Dermis microvascular lymphatic vessel endothelial cell (primary cell): ENCODE measurements around the gene BCAS3. TPM values are rescaled to one million over a fixed set of nuclear protein-coding genes. Genes with fewer than 3 reads are reported as not detected.

Experiments
- DNase-seq, 2 donors: peaks; one replicate each; pipeline versions ENCODE4 v3.0.0 to v3.0.0-alpha.2; 2010; ENCODE audit warnings: low read depth in 2 of 2
- total RNA-seq: library from RNA; depleted of rRNA; stranded (reverse); fragments of >200 nt; gene quantifications from 2 replicates; pipeline ENCODE4 v1.2.1, GENCODE V29; 2014

BCAS3 gene
- total RNA-seq, 1 donor from 2014 or later: 11.3 TPM

DNA sequence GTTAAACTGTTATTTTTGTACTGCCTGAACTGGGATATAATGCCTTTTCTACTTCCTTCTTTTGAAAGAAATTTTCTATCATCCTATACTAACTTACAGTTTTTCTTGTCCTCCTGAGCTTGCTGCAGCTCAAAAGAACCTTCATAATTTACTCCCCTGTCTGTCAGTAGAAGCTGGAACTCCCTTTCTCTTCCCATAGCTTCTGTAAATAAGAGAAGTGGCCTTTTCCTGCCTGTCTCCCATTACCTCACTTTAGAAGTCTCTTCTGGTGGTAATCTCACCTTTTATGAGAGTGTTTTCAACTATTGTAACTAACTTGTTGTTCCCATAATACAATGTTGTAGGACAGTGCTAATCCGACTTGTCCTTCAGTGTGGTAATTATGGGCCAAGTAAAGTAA lies 475.2 kb downstream of the BCAS3 start:
- DNase-seq: no peak

DNA sequence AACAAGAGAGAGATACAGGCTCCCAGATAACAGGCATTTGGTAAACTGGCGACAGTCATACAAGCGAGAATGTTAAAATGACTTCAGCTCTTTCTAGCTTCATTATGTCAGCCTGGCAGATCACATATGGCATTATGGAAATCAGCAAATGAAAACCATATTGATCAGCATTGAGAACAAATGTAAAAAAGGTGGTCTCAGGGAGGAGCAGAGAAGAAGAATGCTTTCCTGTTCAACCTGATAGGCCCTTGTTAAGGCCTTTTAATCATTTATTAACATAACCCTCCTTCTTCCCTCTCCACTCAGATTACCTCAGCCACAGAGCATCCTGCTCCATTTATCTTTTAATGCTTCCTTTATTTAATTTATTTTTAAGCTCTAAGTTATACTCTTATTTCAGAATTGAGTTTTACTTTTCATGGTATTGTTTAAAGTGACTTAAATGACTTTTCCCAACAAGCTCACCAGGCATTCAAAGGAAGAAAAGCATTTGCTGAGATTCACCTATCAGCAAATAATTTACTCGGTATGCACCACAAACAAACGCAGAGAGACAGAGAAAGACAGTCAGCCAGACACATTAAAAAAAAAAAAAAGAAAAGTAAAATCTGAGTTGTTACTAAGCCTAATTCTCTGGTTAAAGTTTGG lies 478.1 kb downstream of the BCAS3 start:
- no peak for DNase-seq

DNA sequence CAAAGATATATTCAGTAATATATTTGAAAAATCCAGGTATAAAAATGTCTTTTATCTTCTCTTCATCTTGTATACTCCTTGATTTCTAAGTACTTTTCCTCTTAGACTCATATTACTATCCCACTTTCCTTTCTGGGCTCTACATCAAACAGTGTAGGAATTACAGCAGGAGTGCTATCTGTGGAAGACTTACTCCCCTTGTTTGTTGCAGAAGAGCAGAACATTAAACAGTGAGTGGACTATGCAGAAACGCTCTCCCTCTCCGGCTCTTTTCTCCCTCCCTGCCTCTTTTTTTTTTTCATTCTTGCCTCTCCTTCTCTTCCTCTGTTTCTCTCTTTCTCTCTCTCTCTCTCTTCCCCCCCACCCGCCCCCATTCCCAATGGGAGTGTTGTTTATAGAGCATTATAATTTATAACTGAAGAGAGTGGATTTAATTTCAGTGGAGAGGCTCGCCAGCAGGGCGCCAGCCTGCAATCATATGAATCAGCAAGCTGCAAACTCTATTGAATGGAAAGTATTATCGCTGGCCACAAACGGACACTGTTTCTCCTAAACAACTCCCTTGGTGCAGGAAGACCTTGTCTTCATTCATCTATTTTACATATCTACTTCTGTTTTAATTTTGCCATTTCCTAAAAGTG lies 479.7 kb downstream of the BCAS3 start:
- DNase-seq: no peak

DNA sequence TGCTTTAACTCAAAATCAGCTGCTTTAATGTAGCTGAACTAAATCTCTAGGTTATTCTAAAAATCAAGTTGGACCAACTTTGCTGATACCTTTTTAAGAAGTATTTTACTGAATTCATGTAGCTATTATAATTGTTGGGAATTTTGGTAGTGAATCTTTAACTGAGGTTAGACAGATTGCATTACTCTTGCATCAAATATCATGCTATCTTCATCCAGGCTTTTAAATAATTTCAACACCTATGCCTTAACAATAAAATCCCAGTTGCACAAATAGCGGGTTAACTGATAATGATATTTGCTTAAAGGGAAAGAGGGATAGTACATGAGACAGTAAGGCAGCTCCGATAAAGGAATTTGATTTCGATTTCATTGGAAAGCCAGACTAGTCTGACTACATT lies 480.7 kb downstream of the BCAS3 start:
- DNase-seq: no peak

DNA sequence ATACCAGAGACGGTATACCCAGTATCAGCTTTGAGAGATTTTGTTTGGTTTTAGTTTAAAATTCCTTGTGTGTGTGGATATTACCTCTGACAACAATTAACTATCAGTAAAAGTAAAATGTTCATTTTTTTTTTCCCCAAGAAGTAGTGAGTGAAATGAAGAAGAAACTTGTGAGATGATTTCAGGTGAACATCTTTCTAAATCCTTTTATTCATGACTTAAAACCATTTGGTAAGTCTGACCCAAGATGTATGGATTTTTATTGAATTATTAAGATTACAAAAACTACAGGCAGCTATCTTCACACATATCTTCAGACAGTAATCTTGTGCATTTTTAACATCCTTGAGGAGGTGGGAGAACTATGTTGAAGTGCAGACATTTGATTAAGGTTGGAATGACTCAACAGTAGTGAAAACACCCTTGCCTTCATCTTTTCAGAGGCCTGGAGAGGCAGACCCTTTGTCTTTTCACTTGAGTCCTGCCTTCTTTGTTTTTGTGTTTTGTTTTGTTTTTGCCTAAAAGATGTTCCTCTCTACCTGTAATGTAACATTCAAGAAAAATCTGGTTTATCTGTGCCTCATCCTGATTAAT lies 481.7 kb downstream of the BCAS3 start:
- DNase-seq: no peak

DNA sequence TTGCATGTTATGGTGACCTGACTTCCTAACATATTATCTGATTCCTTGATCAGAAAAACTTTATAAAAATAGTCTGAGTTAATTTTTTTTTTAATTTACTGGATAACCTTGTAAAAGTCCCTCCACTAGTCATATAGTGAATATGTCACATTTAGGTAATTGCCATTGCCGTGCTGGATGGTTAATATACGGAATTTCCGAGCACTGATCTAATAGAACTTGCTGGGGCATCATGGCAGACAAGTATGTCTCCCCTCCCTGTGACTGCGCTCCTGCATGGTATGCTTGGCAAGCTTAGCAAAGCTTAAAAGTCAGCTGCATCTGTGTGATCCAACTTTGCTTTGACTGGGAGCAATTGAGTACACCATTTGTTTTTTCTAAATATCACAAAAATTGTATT lies 482.6 kb downstream of the BCAS3 start:
- no peak for DNase-seq

DNA sequence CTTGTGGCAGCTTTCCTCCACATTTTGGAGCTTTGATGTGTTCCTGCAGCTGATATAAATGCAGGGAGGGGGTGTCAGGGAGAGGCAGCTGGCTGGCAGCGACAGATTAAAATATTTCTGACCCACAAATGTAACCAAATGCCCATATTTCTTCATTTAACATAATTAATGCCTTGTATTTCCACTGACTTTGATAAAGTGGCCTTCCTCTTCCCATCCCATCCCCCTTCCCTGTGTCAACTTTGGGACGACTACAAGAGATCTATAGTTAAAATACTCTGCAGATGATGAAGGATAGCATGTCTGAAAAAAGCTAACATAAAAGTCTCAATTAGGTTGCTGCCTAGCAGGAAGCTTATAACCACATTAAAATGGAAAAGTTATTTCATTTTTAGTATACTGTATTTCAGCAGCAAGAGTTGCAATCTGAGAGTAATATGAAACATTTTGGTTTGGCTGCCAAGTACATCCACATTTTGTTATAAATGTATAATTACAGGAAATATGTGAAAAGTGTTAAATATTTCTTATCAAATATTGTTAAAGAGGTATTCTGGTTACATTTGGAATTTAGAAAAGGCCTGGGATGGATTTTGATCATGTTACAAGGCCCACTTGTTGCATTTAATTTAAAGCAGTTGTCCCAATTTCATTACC lies 483.3 kb downstream of the BCAS3 start:
- DNase-seq: no peak

DNA sequence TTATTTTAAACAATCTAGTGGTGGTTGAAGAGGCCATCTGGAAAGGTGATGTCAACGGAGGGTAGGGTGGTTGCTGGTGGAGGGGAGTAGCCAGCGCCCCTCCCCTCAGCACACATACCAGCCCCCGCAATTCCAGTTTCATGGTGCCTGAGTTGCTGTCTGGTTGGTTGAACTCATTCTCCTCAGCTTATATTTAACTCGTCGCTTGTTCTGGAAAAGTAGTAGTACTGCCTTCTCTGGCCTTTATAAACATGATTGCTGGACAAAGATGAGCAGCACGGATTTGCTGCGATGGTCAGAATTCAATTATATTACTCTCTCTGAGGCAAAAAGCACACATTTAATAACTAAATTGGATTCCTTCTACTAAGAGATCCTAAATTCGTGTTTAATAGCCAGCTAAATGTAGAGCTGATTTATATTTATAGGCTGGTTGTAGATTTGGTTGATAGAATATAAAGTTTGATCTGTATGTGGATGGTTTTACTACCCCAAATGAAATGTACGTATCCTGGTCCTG lies 484.0 kb downstream of the BCAS3 start:
- DNase-seq: no peak

DNA sequence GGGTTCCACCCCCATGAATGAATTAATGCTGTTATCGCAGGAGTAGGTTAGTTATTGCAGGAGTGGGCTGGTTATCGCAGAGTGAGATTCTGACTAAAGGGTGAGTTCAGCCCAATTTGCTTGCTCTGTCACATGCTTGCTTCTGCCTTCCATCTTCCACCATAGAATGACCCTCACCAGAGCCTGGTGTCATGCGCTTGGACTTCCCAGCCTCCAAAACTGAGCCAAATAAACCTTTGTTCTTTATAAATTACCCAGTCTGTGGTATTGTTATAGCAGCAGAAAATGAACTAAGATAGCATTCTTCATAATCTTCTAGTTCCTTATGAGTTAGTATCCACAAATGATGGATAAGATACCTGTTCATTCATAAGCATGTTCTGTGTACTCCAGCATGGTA lies 486.9 kb downstream of the BCAS3 start:
- no peak for DNase-seq

DNA sequence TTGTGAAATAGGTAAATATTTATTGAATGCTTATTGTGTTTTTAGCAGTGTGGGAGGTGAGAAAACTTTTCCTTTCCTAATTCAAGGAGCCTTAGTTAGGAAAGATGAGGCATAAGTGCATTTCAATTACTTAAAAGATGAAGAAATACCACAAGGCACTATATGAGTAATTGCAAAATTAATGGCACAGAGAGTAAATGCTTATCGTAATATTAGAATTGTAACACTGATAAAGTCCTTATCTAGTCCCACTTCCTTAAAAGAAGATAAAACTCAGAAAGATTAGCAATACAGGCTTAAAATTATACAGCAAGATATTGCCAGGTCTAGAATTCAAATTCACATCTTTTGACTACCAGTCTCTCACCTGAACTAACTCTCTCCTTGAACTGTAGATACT lies 489.4 kb downstream of the BCAS3 start:
- DNase-seq: no peak

DNA sequence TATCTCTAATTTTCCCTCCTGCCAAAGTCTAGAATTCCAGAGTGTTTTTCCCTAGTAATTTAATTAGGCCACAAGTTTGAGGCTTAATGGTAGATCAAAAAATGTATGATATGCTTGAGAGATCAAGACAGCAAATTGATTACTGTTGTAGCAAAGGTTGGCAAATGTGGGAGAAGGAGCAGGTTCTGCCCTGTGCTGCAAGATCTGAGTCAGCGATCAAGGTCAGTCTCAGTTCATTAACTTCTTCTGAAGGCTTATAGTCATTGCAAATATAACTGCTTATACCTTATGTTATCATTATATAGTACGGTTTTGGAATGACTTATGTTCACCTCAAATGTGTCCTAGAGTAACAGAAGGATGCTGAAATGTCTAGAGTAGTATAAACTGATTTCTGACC lies 490.9 kb downstream of the BCAS3 start:
- no peak for DNase-seq

DNA sequence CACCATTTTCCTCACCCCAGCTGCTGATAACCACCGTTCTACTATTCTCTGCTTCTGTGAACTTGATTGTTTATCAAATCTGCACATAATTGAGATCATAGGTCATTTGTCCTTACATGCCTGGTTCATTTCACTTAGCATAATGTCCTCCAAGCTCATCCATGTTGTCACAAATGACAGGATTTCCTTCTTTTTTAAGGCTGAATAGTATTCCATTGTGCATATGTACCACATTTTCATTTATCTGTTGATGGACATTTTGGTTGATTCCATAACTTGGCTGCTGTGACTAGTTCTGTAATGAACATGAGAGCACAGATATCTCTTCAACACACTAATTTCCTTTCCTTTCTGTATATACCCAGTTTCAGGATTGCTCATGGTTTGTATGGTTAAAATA lies 496.7 kb downstream of the BCAS3 start:
- no peak for DNase-seq

DNA sequence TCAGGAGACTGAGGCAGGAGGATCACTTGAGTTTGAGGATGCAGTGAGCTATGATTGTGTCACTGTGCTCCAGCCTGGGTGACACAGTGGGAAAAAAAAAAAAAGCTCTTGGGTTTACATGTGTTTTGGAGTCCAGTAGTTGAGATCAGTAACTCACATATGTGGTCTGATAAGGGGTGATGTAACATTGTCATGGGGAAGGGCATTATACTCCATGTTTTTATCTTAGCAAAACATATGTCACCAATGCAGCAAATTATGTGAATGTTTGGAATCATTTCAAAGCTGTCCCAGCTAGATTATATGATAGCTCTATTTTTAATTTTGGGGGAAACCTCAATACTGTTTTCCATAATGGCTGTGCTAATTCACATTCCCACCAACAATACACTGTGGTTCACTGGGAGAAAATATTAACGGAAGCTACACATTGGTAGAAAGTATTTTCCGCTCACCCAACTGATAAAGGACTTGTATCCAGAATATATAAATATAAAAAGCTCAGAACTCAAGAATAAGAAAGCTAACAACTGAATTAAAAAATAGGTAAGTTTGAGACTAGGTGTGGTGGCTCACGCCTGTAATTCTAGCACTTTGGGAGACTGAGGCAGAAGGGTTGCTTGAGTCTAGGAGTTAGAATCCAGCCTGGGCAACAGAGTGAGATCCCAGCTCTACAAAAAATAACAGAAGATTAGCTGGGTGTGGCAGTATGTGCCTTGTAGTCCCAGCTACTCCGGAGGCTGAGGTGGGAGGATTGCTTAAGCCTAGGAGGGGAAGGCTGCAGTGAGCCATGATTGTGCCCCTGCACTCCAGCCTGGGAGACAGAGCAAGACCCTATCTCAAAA lies 497.9 kb downstream of the BCAS3 start:
- no peak for DNase-seq

DNA sequence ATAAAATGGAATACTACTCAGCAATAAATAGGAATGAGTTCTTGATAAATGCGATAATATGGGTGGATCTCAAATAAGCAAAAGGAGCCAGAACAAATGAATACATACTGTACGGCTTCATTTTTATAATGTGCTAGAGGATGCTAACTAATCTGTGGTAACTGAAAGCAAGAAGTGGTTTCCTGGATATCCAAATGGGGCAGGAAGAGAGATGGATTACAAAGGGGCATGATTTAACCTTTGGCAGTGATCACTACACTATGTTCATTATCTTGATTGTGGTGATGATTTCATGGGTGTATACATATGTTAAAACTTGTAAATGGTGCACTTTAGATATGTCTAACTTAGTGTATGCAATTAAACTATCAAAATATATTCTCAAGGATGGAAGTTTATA lies 499.7 kb downstream of the BCAS3 start:
- no peak for DNase-seq

DNA sequence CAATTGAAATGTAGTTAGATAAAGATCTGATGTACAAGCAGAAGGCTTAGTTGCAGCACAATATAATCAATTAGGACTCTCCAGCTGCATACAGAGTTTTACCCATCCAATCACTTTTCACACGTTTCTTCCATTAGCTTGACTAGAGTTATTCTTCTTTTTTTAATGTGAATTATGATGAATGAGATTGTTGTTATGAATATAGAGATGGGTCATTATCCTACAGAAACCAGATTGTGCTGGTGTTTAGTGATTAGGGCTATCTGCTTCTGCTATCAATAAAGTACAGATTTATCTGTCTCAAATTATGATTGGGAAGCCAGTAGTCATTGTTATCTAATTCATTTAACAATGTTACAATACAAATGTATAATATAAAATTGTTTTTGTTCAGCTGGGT lies 500.6 kb downstream of the BCAS3 start:
- no peak for DNase-seq

DNA sequence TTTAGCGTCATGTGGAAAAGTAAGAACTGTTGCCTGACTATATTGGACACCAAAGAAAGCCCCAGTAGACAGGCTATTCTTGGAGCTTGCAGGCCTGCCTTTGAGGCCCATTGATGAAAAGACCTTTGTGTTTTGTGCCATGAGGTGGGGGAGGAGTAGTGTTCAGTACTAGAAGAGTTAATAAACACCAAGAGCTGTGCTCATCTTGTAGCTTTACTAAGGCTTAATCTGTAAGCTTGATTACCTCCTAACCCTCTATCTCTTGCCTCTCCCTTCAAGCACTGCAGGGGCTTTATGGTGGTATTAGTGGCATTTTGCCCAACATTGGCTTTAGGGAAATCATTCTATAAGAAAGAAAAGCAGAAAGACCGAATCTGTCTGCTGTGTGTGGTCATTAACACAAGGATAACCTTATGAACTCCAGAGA lies 501.7 kb downstream of the BCAS3 start:
- no peak for DNase-seq

DNA sequence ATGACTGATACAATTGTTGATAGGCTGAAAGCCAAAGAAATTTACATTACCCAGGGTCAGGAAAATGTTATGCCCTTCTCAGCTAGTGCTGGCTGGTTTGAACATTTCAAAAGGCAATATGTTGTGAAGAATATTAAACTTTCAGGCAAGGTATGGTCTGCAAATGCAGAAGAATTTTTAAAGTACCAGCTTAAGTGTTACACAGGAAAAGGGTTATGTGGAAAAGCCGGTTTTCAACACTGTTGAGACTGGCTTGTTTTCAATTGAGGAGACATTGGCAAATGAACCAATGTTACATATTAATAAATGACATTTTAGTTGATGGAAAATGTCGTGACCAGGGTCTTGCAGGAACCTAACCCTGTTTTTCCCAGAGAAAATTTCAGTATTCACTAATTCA lies 506.1 kb downstream of the BCAS3 start:
- no peak for DNase-seq

DNA sequence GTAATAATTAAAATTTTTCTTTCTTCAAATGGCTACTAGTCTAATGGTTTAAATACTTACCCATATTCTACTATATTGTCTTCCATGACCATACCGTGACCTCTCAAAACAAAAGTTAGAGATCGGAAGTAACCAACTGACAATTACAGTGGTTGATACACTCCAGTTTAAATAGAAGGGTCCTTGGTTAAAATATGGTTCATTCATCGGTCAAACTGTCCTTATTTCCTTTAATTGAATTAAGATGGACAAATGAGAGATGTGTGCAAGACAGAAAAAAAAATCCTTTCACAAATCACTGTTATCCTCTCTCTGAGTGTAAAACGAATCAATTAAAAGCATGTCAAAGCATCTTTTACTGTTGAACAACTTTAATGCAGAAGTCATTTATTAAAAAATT lies 507.7 kb downstream of the BCAS3 start:
- no peak for DNase-seq

DNA sequence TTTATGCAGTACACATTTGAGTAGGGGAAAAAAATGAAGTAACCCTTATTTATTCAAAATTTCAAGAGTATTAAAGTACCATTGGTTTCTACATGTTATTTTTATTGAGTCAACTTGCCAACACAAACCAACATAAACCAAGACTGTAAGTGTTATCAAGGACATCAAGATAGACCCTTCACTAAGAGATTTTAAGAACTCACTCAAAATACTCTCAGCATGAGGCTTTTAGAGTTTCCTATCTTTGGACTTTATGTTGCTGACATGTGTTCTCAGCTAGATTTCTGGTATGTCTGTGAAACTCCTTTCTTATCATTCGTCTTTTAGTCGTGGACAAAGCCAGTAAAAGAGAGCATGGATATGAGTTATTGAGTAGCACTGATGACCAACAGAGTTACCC lies 509.4 kb downstream of the BCAS3 start:
- DNase-seq: no peak

DNA sequence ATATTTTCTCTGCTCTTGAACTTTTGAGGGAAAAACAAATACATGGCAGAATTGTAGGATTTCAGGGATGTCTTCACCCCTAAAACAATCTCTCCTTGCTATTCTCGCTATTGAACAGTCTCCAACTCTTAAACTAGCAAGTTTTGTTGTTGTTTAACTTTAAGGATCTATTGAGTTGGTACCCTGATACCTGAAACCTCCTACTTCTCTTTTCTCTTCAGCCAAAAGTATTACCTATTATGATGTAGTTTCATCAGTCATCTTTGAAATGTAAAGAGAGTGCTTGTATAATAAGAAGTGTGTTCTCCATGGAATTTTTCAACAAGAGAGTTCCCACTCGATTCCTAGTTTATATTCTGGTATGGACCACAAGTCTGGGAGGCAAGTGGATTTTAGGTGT lies 510.4 kb downstream of the BCAS3 start:
- no peak for DNase-seq

DNA sequence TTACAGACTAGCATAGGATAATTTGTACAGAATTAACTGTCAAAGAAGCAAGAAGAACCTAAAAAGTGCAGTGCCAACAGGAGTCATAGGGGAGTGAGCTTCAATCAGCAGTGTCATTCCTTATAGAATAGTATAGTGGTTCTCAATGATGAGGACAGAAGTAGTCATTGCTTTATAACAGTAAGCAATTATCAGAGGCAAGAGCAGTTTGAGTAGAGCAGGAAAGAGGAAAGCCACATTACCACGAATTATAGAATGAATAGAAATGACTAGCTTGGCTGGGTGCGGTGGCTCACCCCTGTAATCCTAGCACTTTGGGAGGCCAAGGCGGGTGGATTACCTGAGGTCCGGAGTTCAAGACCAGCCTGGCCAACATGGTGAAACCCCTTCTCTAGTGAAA lies 512.3 kb downstream of the BCAS3 start:
- DNase-seq: no peak

DNA sequence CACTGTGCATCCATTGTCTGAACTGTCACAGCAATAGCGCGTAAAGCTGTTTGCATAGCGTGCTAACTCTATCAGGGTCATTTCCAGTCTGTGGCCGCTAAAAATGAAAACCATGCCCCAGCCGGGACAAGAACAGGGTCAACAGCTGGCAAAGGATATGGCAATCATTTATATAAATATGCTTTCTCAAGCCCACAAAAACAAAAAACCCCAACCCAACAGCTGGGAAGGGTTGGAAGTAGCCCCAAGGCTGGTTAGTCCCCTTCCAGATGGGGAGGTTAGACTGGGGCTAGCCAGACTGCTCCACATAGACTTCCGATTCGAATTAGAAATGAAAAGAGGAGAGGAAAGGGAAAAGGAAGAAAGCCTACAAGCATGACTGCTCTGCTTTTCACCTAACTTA lies 518.7 kb downstream of the BCAS3 start:
- DNase-seq: no peak
